Measurements from ENCODE around the gene OAS2.

- no peak for TF ChIP-seq POLR2A (IDR thresholded peaks at IDR 0.05)
- no peak for TF ChIP-seq CTCF (IDR thresholded peaks at IDR 0.05)
Measured at GRCh38 chr12:112987561-112987960, 9.2 kb downstream of the OAS2 start.

Measured in body of pancreas (tissue), 4 donors.